D721Med (cell line): ENCODE data around the gene SGCA.

Source experiments
- DNase-seq: peaks from one replicate; pipeline ENCODE4 v3.0.0; 2011; ENCODE audit warnings: low spot score; ENCODE audit not compliant: insufficient read length
- FAIRE-seq: peaks from 2 replicates; lab custom pipeline; 2011; peaks lifted over from hg19 to GRCh38; lab: Jason Lieb, UNC
- TF ChIP-seq, protein P1 (sequence below): IDR thresholded peaks from 2 replicates; pipeline ENCODE4 v1.5.1; 2012; ENCODE audit warnings: mild to moderate bottlenecking, control low read depth; ENCODE audit not compliant: insufficient read depth; ENCODE audit errors: missing control alignments

The SGCA gene

DNA sequence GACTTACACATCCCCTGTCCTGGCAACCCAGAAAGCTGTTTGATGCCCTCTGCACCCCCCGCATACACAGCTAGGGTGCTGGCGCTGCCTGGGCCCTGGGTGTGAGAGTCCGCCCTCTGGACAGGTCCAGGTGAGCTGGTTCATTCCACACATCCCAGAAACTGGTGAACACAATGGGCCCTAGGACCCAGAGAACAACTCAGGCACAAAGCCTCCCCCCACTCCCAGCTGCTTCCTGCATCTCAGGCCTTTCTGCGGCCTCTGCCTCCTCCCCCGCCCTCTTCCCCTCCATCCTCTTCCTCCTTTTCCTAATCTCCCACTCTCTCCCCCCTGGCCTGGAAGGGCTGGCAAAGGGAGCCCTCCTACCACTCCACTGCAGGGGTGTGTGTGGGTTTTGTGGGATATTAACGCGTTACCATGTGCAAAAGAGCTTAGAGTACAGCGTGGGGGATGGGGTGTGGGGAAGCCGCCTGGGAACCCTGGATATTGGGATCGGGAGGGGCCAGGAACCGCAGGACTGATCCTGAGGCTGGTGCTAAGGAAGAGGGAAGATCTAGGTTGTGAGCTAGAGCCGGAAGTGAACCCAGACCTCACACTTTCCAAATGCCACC lies 13.8 kb upstream of the SGCA start:
- DNase-seq = peak; percentile 83
- TF ChIP-seq, protein P1, sequence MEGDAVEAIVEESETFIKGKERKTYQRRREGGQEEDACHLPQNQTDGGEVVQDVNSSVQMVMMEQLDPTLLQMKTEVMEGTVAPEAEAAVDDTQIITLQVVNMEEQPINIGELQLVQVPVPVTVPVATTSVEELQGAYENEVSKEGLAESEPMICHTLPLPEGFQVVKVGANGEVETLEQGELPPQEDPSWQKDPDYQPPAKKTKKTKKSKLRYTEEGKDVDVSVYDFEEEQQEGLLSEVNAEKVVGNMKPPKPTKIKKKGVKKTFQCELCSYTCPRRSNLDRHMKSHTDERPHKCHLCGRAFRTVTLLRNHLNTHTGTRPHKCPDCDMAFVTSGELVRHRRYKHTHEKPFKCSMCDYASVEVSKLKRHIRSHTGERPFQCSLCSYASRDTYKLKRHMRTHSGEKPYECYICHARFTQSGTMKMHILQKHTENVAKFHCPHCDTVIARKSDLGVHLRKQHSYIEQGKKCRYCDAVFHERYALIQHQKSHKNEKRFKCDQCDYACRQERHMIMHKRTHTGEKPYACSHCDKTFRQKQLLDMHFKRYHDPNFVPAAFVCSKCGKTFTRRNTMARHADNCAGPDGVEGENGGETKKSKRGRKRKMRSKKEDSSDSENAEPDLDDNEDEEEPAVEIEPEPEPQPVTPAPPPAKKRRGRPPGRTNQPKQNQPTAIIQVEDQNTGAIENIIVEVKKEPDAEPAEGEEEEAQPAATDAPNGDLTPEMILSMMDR = no peak
- FAIRE-seq = no peak

- FAIRE-seq (no peak), DNase-seq (no peak)
- TF ChIP-seq, protein P1 = no peak
Measured at GRCh38 chr17:50152736-50153135, 13.1 kb upstream of the SGCA start.

DNA sequence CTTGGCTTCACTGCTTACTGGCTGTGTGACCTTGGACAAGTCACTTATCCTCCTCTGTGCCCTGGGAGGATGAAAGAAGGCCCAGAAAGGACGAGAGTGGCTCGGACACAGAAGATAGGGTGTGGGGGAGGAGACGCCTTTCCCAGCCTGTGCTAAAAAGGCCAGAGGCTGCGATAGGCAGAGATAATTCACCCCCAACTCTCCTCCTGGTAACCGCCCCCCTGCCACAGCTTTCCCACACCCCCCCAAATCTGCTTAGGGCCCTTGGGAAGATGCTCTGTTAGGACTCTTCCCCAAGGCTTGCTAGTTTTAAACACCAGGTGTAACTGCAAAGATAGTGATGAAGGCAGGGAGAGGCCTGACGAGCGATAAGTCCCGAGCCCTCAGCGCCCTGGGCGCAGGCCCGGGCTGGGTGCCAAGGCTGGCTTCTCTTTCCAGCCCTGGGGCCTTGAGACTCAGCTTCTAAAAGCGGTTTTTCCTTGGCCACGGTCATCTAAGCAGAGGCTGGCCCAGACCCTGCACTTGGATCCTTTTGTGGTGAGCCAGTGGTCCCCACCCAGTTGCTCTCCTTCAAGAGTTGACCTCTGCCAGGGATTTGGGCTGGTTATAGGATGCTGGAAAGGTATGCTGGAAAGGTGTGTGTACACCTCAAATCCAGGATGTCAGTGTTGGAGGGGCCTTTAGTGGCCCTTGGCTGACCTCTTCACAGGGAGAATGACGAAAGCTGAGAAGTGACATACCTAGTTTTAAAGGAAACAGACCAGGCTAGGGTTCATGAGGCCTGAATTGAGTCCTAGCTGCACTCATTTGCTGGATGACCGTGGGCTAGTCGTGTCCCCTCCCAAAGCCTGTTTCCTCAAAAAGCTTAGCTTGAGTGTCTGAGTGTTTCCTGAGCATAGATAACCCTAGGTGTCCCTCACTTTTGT lies 11.9 kb upstream of the SGCA start:
- FAIRE-seq = no peak
- TF ChIP-seq, protein P1 = no peak
- DNase-seq = no peak

- DNase-seq = no peak
- FAIRE-seq = no peak
- TF ChIP-seq, protein P1 = no peak
Measured at GRCh38 chr17:50154604-50155003, 11.2 kb upstream of the SGCA start.

GRCh38 chr17:50155115-50155819 lies 10.5 kb upstream of the SGCA start:
- TF ChIP-seq, protein P1 = no peak
- FAIRE-seq (no peak), DNase-seq (no peak)

DNA sequence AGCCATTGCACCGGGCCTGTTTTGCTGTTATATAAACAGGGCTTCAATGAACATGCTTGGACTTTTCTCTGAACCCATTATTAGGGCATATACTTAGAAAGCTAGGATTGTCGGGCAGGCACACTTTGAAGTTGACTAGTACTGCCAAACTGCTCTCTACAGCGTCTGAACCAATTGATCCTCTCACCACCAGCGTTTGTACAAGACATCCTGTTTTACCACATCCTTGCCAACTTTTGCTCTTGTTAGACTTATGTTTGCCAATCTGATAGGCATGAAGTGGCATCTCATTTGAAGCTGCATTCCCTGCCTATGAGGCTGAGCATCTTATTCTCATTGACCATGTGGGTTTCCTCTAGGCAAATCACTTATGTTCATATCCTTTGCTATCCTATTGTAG lies 7.9 kb upstream of the SGCA start:
- no peak for DNase-seq
- TF ChIP-seq, protein P1 = no peak
- FAIRE-seq = no peak
